Brain microvascular endothelial cell (primary cell): ENCODE data around the gene CYB561D1.

Source experiments
- DNase-seq: peaks from one replicate; pipeline ENCODE4 v3.0.0-alpha.2; 2020
- H3K27ac ChIP-seq: fragments of 250-450 bp; sonication (Bioruptor Pico); 2 replicates; pipeline ENCODE4 v1.5.1; 2020; ENCODE audit warnings: mild to moderate bottlenecking, moderate library complexity
- H3K27me3 ChIP-seq: fragments of 250-450 bp; sonication (Bioruptor Pico); replicated peaks from 2 replicates; pipeline ENCODE4 v1.5.1; 2020; ENCODE audit warnings: mild to moderate bottlenecking
- H3K36me3 ChIP-seq: fragments of 250-450 bp; sonication (Bioruptor Pico); replicated peaks from 2 replicates; pipeline ENCODE4 v1.5.1; 2020; ENCODE audit warnings: mild to moderate bottlenecking
- H3K4me3 ChIP-seq: 2 replicates; pipeline ENCODE4 v1.5.1; 2011; ENCODE audit warnings: low read depth, mild to moderate bottlenecking, control low read depth, low read length, moderate library complexity
- in situ Hi-C: cut with HindIII; loops from 2 replicates; pipeline ENCODE4 v1.10.0; 2017; ENCODE audit warnings: low sequenced_read_pairs, low pct_ligation_motif_present
- TF ChIP-seq, protein P1 (sequence below): IDR thresholded peaks from 2 replicates; pipeline ENCODE4 v1.5.1; 2011; ENCODE audit warnings: low read depth, mild to moderate bottlenecking, moderate library complexity, low read length, control low read depth, inconsistent platforms; ENCODE audit errors: missing control alignments

Gene CYB561D1

DNA sequence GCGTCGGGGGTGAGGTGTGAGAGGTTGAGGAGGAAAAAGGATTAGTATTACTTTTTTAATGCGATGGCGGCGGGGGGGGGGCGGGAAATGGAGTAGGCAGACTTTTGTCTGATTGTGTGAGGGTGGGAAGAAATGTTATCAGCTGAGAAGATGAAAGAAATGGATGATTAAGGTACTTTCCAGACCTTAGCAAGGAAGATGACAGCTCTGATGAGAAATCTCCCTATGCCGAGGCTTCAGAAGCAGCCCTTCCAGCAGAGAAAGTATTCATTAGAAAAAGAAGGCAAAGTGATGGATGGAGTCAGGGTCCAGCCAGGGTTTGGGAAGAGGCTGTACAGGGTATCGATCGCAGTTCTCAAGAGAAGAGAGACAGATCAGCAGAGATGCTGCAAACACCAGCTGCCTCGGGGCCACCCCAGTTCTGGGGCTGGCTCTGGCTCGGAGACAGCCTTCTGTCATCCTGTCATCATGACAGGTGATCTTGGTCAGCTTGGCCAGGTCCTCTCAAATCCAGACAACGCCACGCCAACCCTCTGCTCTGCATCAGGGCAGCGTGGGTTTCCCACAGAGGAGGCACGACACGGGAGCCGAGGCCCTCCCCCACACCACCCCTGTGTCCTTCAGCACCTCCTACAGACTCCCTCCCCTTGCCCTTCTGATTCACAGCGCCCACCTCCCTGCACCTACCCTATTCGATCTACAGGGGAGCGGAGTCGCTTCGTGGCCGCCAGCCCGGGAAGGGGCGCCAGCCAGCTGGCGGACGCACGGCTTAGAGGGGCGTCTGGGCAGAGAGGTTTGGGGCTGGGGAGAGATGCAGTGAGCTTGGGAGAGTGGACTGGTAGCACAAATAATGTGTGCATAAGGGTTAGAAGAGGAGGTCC is 10.9 kb upstream of the CYB561D1 start:
- Histone ChIP-seq H3K36me3 (peaks cover 4% of the 10 kb centered on the region), H3K27ac (no peak overlapping the region), H3K4me3 (peak overlapping the region; percentile 66), H3K27me3 (no peaks in the 10 kb centered on the region)
- in situ Hi-C loops = no loop called here
- no peak for DNase-seq
- TF ChIP-seq, protein P1, sequence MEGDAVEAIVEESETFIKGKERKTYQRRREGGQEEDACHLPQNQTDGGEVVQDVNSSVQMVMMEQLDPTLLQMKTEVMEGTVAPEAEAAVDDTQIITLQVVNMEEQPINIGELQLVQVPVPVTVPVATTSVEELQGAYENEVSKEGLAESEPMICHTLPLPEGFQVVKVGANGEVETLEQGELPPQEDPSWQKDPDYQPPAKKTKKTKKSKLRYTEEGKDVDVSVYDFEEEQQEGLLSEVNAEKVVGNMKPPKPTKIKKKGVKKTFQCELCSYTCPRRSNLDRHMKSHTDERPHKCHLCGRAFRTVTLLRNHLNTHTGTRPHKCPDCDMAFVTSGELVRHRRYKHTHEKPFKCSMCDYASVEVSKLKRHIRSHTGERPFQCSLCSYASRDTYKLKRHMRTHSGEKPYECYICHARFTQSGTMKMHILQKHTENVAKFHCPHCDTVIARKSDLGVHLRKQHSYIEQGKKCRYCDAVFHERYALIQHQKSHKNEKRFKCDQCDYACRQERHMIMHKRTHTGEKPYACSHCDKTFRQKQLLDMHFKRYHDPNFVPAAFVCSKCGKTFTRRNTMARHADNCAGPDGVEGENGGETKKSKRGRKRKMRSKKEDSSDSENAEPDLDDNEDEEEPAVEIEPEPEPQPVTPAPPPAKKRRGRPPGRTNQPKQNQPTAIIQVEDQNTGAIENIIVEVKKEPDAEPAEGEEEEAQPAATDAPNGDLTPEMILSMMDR = peak; percentile 29

GRCh38 chr1:109483672-109484518 is 10.0 kb upstream of the CYB561D1 start, which contains the start of gene ATXN7L2:
Gene ATXN7L2, plus strand, starts transcription at chr1:109483905. Its CDS starts 49 bp downstream, at chr1:109483954.
- peaks cover 9% of the 10 kb centered on the region for H3K36me3 ChIP-seq
- H3K4me3 ChIP-seq = peak within 1 kb of the TSS; percentile 91
- TF ChIP-seq, protein P1 = no peak
- in situ Hi-C loops = no loop called here
- no peaks in the 10 kb centered on the region for H3K27me3 ChIP-seq
- H3K27ac ChIP-seq = peak within 1 kb of the TSS; percentile 96
- DNase-seq = peak; percentile 85

DNA sequence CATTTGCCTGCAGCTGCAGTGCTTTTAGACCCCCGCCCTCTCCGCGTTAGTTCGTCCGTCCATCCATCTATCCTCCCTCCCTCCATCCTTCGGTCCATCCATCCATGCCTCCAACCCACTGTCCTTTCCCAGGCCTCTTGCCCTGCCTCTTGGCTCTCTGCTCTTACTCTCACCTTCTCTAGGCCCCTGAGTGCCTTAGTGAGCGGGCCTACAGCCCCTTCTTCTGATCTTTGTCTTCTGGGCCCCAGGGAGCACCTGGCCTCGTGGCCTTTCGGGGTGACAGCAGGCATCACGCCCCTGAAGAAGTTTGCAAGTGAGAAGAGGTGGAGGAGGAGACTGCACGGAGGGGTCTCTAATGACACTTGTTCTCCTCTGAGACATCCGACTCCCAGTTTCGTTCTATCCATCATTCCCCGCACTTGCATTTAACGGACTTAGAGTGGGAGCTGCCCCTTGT is 9.3 kb upstream of the CYB561D1 start:
- in situ Hi-C loops = no loop called here
- no peak overlapping the region for H3K27ac ChIP-seq
- TF ChIP-seq, protein P1 = no peak
- no peaks in the 10 kb centered on the region for H3K27me3 ChIP-seq
- H3K36me3 ChIP-seq = peaks cover 9% of the 10 kb centered on the region
- DNase-seq = no peak
- H3K4me3 ChIP-seq = peak overlapping the region; percentile 91

GRCh38 chr1:109485001-109485400 is 8.9 kb upstream of the CYB561D1 start:
- no peak overlapping the region for H3K27ac ChIP-seq
- DNase-seq = no peak
- peaks cover 9% of the 10 kb centered on the region for H3K36me3 ChIP-seq
- TF ChIP-seq, protein P1 = no peak
- peak overlapping the region; percentile 91 for H3K4me3 ChIP-seq
- in situ Hi-C loops = no loop called here
- no peaks in the 10 kb centered on the region for H3K27me3 ChIP-seq

GRCh38 chr1:109487261-109487660 is 6.6 kb upstream of the CYB561D1 start:
- DNase-seq = no peak
- TF ChIP-seq, protein P1 = no peak
- Histone ChIP-seq H3K4me3 (no peak overlapping the region), H3K27me3 (no peaks in the 10 kb centered on the region), H3K36me3 (peaks cover 9% of the 10 kb centered on the region), H3K27ac (no peak overlapping the region)
- in situ Hi-C loops = no loop called here
